GM21723 (cell line): Measurements from ENCODE around the gene SLC15A3.

Experiments
- ATAC-seq: cut with Tn5 transposase; IDR thresholded peaks from one replicate; pipeline ENCODE4 v1.9.1; 2021; ENCODE audit warnings: mild to moderate bottlenecking, moderate library complexity; ENCODE audit not compliant: unreplicated experiment

The SLC15A3 gene

DNA sequence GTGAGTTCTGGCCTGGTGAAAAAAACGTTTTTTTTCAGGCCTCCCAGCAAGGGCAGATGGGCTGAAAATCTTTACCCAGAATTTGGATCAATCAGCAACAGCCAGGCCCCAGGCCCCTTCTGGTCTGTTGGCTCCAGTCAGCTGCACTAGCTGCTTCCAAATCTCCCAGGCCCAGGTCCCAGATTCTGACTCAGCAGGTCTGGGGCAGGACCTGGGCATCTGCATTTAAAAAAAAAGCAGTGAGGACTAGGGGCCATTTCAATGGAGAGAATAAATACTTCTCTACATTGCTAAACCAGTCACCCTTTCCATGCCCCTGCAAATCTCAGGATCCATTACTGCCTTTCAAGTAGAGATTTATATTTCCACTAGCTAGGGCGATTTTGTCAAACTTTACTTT lies 4.3 kb downstream of the SLC15A3 start:
- ATAC-seq, result no peak

GRCh38 chr11:60946601-60947264 lies 5.2 kb downstream of the SLC15A3 start:
- no peak for ATAC-seq

- no peak for ATAC-seq
Measured at GRCh38 chr11:60945295-60945667, 6.7 kb downstream of the SLC15A3 start.

DNA sequence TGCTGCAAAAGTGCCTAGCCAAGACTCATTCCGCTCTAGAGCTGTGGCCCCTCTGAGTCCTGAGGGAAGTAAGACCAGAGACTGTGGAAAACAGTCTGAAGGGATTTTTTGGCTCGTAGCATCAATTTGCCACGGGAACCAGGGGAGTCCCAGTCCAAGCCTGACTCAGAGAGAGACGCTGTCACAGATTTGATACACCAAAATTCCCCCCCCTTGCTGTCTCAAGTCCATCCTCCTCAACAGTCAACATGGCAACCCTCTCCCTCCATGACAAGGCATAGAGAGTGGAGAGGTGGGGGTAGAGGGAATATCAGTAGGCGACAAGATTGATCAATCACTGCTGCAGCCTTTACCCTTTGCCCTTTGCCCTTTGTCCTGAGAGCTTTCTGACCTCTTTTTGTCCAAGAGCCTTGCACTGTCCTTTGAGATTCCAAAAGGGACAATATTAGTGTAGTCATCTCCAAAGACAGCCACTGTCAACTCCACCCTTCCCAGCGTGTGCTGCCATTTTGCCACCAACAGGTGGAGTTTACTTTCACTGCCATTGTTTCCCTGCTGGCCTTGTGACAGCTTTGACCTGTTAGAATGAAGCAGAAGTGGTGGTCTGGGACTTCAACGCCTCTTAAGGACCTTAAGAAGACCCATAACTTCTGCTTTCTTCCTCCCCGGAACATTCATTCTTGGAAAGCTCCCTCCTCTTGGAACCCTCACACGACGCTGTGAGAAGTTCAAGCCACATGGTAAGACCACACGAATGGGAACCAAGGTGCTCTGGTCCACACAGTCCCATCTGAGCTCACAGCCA lies 7.3 kb downstream of the SLC15A3 start:
- no peak for ATAC-seq

GRCh38 chr11:60942970-60943565 lies 8.9 kb downstream of the SLC15A3 start:
- ATAC-seq, result no peak

GRCh38 chr11:60942219-60942618 lies 9.8 kb downstream of the SLC15A3 start:
- no peak for ATAC-seq

- ATAC-seq, result no peak
Measured at GRCh38 chr11:60941371-60942119, 10.4 kb downstream of the SLC15A3 start.

GRCh38 chr11:60939855-60940254 lies 12.1 kb downstream of the SLC15A3 start:
- ATAC-seq, result no peak

- no peak for ATAC-seq
Measured at GRCh38 chr11:60939301-60939700, 12.7 kb downstream of the SLC15A3 start.

DNA sequence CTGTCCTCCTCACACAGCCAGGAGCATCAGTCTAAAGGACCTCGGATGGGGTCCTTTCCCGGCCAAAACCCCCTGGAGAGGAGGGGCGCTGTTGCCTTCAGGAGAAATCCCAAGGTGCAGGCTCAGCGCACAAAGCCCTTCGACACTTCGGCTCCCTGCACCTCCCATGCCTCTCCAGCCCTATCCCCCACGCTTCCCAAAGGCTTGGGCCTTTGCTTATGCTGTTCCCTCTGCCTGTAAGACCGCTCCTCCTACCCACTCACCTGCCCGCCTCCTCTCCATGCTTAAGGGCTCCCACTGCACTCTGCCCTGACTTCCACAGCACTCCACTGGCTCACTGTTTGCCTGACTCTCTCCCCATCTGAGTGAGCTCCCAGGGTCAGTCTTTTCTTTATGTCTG lies 13.5 kb downstream of the SLC15A3 start:
- ATAC-seq, result no peak

DNA sequence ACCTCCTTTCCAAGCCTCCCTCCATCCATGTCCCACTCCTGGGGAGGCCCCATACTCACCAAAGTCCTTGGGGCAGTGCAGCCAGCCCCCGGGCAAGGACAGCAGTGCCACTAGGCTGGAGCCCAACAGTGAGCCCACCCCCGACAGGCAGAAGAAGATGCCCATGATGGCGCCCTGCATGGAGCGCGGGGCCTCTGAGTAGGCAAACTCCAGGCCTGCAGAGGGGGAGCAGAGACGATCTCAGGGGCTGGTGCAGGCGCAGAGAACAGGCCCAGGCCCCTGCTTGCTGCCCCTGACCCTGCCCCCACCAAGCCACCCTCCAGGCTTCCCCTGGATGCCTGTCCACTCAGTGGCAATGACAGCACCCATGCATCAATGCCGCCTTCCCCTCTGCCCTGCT lies 14.2 kb downstream of the SLC15A3 start:
- no peak for ATAC-seq

DNA sequence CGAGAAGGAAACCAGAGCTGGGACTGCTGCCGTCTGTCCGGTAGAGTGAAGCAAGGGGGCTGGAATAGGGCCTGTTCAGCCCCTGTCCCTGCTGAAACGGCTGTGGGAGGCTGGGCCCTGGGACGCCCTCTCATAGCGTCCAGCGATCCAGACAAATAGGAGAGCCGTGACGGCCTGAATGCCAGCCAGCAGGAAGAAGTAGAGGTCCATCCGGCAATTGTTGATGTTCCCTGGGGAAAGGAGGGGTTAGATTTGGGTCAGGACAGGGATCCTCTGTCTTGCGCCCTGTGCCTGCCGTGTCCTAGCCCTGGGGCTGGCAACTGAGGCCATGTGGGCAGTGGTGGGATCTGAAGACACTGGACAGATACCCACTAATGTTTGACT lies 14.8 kb downstream of the SLC15A3 start:
- ATAC-seq, result no peak

DNA sequence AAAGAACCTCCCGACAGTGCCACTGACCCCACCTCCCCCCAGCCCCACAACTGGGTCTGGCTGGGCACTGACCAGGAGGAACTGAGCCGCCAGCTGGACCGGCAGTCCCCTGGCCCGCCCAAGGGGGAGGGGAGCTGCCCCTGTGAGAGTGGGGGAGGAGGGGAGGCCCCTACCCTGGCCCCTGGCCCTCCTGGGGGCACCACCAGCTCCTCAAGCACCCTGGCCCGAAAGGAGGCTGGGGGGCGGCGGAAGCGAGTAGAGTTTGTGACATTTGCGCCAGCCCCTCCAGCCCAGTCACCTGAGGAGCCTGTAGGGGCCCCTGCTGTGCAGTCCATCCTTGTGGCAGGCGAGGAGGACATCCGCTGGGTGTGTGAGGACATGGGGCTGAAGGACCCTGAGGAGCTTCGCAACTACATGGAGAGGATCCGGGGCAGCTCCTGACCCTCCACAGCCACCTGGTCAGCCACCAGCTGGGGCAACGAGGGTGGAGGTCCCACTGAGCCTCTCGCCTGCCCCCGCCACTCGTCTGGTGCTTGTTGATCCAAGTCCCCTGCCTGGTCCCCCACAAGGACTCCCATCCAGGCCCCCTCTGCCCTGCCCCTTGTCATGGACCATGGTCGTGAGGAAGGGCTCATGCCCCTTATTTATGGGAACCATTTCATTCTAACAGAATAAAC lies 15.4 kb downstream of the SLC15A3 start:
- ATAC-seq, result no peak

DNA sequence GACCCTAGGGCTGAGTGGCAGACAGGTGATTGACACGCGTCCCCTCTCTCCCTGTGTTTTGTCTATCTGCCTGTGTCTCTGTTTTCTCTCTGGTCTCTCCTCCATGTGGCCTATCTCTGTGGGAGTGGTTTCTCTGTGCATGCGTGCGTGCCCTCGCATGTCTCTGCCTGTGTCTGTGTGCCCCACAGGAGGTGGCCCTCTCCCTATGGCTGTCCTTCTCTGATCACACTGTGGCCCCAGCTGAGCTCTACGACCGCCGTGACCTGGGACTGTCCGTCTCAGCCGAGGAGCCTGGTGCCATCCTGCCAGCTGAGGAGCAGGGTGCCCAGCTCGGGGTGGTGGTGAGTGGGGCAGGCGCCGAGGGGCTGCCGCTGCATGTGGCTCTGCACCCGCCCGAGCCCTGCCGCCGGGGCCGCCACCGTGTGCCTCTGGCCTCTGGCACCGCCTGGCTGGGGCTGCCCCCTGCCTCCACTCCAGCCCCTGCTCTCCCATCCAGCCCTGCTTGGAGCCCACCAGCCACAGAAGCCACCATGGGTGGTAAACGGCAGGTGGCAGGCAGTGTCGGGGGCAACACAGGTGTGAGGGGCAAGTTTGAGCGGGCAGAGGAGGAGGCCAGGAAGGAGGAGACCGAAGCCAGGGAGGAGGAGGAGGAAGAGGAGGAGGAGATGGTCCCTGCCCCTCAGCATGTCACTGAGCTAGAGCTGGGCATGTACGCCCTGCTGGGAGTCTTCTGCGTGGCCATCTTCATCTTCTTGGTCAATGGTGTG lies 16.1 kb downstream of the SLC15A3 start:
- no peak for ATAC-seq

- ATAC-seq, result no peak
Measured at GRCh38 chr11:60934790-60935605, 17.0 kb downstream of the SLC15A3 start.

DNA sequence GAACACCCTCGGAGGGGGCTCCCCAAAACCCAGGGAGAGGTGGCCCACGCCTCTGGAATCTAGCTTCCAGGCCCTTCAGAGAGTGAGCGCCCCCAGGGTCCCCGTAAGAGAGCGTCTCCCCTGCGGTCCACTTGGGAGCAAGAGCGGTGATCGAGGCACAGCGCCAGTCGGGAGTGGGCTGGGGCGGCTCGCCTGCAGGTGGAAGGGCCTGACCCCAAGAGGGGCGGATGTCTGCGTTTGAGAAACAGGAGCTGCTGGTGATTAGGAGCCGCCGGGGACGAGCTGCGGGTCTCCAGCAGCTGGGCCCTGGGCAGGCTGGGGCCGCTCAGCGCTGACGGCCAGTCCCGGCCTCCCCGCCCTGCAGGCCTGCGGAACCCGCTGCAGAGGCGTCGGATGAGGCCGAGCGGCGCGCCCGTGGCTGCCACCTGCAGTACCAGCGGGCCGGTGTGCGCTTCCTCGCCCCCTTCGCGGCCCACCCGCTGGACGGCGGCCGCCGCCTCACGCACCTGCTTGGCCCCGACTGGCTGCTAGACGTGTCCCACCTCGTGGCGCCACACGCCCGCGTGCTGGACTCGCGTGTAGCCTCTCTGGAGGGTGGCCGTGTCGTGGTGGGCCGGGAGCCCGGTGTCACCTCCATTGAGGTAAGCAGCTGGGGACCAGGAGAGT lies 17.7 kb downstream of the SLC15A3 start:
- no peak for ATAC-seq

GRCh38 chr11:60933416-60934123 lies 18.4 kb downstream of the SLC15A3 start:
- ATAC-seq, result no peak
